GM19328 (cell line): ENCODE data around the gene TBX15.

ENCODE experiments used
- ATAC-seq: cut with Tn5 transposase; IDR thresholded peaks from one replicate; pipeline ENCODE4 v1.9.1; 2021; ENCODE audit warnings: mild to moderate bottlenecking, moderate library complexity; ENCODE audit not compliant: unreplicated experiment

Gene TBX15

DNA sequence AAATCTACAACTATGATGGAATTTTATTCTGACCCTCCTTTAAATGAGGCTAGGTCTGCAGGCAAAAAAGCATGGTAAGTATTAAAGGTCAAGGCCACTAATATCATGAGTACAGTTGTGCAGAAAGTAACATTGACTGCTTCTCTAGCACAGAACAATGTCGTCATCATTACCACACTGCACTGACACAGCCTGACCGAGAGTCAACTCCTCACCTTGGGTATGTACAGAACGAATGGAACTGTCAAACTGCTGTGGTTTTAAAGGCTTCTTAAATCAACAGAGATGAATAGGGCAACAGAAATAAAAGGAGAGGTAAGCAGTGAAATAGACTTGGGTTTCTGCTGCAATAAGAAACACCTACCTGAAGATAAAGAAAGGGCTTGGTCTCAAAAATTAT, 88.8 kb downstream of the TBX15 start:
- ATAC-seq = no peak

DNA sequence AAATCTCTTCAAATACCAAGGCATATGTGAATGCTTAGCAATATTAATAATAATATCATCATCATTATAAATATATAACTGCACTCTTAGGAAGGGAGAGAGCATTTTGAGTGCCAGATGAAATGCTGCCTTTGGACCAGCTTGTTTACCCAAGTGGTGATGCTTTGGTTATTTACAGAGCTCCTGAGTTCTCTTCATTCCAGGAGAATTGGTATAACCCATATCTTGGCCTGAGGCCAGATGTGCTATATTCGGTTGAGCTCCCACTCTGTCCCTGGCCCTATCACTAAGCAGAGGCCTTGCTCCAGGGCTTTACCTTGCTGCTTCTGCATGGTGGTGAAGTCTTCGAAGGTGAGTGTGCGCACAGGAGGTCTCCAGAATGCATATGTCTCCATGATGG, 89.4 kb downstream of the TBX15 start:
- no peak for ATAC-seq

DNA sequence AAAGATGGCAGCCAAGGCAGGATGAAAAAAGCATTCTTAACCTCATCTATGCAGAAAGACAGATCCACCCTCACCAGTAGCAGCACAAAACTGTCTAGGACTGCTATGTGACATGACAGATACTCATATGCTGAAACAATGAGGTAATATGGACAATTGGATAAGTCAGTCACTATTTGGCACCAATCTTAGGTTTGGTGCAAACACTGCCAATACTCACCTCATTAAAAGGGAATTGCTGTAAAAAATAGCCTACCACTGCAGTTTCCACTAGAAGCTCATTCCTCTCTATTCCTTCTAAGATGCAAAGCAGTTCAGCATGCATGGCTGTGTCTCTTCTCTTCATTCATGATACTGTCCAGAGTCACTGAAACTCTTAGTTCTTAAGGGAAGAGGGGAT, 91.7 kb downstream of the TBX15 start:
- ATAC-seq = no peak

DNA sequence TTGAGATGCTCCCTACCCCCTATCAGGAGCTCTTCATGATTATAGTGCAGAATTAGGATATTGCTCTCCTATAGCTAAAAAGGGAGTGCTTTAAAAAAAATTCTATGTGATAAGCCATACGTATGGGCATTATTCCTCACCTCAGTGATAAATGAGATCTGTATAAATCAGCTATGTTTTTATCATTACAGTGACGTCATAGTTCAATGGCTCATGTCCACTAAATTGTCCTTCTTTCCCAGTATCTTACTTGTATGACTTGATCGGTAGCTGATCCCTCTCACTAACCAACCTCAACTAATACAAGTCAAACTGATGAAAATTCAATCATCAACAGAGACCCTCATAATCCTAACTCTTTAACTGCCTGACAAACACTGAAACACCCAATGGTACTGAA, 93.3 kb downstream of the TBX15 start:
- no peak for ATAC-seq

DNA sequence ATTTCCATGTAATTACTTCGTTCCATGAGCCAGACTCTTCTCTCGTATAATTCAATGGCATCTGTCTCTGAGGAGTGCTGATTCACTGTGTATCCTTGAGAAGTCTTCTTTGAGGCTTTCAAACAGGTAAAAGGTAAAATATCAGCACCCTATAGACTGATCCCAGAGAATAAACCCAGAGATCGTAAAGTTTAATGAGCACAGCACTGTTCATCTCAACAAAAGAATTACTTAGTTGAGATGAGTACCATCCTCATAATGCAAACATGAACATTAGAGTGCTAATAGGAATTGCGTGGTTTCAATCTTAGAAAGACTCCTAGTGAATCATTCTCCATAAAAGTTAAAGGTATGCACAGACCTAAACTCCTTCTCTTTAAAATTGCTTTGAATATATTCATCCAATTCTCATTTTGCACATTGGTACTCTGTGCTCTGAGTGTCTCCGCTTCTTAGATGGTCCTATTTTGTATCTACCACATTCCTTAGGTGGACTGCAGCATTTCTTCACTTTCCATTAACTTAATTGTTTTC, 97.2 kb downstream of the TBX15 start:
- ATAC-seq = no peak

DNA sequence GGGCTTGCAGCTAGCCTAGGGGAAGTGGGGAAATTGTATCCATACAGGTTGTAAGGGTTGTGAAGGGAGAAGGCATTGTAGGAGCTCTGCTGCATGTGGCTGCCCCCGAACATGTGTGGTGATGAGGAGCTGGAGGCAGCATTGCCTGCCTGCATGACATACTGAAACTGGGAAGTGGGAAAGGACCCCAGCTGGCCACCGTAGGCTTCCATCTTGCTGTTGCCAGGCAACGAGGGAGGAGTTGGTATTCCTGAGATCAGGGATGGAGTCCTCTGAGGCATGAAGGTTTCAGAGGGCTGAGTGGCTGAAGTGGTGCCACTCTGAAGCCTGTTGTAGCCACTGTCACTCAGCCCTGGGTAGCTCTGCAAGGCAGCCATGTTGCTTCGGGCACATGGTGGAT, 103.2 kb downstream of the TBX15 start:
- no peak for ATAC-seq

DNA sequence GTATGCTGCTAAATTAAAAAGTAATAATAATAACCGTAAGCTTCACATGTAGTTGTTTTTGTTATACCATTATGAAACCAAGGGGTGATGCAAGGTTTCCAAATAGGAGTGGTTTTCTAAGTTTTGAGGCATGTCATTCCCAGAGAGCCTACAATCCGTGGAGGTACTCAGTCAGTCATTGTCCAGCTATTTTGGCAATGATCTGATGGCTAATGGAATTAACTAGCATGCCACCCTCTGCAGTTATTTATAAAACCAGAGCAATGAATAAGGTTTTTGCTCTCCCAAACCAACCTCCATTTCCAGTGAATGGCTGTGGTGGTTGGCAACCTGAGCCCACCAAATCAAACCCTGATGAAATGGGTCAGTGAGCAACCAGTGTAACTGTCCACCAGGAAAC, 106.4 kb downstream of the TBX15 start:
- no peak for ATAC-seq

DNA sequence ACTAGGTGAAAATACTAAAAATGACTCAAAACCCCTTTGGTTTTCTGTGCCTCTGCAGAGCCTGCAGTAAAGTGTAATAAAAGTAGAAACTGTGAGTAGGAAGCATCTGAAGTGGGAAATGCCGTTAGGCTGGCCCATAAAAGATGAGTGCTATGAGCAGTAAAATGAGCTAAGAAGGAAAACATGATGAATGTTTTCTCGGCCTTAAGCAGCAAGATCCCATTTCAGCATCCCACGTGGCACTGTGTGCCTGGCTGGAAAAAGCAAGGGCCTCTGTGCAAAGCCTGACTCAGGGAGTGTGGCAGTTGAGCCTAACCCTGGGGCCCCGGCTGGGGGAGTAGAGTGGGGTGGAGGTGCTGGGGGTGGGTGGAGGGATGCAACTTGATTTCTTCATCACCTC, 109.5 kb downstream of the TBX15 start:
- no peak for ATAC-seq

DNA sequence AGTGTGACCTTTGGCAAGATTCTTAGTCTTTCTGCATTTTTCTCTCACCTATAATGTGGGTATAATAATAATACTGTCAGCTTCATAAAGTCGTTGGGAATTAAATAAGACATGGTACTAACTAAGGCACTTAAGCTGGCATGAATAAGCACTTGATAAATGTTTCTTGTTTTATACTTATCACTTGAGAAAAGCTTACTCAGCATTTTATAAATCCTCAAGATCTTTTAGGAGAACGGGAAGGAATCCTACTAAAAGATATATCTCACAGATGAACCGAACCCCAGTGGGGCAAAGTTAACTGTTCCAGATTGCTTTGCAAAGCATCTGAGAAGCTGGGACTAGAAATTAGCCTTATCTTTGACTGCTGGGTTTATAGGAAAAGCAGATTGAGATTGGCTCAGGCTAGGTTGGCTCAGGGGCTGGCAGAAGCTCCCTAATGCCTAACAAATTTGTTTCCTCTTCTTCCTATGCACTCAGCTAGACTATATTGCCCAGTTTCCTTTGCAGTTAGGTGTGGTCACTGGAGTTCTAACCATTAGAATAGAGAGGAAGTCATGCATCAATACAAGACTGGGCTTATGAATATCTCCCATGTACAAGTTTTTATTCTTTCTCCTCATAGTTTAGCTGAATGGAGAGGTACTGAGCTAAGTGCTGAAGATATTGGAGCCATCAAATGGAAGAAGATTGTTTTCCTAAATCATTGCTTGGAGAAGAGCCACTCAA, 110.3 kb downstream of the TBX15 start:
- ATAC-seq = no peak

DNA sequence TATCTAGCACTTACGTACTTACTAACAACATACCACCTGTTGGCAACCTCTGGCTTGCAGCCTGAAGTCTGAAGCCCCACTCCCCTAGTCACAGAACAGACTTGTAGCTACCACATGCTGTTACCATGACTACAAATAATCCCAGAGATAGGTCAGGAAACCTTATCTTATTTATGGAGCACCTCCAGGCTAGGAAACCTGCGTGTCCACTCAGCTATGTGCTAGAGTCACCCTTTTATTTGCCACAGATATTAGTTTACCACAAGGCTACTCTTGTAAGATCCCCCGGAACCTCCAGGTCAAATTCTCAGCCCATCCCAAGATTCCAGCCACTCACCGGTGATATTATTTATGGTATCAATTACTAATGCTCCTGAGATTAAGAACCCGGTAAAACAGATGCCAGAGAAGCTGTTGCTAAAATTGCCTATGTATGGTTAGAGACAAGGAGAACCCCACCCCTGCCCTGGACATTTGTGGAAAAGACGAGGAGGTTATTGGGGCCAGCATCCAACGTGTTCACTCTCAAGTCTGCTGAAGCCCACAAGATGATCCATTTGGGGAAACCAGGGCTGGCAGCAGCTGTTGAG, 116.5 kb downstream of the TBX15 start:
- no peak for ATAC-seq

DNA sequence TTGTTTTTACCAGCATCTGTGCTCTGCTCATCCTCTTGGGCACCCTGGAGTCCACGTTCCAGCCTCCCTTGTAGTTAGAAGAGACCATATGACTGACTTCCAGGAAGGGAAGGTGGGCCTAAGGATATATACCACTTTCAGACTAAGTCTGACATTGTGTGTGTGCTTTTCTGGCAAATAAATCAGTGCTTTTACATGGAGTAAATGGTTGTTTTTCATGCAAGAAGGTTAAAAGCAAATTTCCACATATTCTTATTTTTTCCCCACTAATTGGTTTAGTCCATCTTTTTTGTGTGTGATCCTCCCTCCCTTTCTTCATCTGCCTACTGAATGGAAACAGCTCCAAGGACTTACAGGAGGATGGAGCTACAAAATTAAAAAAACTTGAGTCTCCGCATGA, 119.8 kb downstream of the TBX15 start:
- ATAC-seq = no peak

DNA sequence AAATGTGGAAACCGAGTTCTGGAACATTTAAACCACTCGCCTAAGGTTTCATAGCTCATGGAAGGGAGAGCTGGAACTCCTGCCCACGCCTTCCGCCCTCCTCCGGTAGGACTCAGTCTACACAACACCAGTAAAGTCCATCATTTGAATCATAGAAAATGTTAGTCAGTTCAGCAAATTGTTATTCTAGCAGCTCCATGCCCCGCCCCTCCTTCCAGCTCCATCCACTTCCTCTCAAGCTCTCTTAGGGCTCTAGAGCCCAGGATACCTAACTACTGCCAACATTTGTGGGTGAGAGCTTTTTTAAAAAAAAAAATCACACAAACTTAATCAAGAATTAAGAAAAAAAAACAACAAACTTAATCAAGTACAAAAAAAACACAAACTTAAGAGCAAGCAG, 121.8 kb downstream of the TBX15 start:
- no peak for ATAC-seq

DNA sequence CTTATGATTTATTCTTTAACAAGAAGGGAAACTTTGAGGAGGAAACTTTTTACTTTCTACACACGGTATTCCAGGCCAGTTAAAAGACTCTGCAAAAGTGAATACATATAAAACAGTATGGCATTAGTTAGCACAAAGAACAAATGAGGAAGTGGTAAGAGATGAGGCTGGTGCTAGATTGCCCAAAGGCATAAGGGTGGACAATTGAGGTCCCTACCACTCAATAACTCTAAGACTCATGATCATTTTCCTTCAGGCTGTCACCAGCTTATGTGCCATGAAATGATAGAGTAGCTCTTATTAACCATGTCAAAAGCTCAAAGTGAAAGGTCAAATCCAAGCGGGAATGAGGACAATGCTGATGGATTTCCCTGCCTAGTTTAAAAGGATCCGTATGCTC, 124.5 kb downstream of the TBX15 start:
- ATAC-seq = no peak

DNA sequence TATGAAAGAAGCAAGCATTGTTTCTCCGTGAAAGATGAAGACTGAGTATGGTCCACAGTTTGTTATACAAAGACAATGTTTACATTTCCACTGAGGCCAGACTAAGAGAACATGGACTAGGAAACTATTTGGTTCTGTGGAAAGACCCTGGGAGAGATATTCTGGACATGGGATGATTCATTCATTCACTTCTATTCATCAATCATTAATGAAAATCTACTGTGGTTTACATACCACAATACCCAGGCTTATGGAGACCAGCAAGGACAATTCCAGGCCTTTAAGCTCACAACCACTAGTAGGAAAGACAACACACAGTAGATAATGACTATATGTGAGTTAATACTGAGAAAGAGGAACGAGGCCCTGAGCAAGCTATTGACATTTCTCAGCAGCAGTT, 125.4 kb downstream of the TBX15 start:
- no peak for ATAC-seq

DNA sequence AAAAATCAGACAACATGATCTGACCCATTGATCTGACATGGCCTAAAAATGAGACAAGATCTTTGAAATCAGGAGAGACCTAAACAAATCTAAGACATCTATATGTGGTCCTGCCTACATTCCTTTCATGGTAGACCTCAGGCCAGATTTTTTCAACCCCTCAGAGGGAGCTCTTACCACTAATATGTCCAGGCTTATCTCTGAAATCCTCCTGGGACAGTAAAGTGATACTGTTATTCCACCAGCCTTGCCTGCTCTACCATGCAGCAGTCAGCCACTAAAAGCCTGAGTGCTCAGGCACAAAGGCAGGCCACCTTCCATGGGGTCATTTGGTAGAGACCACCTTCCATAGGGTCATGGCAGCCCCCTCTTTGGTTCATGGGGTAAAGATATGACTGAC, 126.9 kb downstream of the TBX15 start:
- no peak for ATAC-seq

DNA sequence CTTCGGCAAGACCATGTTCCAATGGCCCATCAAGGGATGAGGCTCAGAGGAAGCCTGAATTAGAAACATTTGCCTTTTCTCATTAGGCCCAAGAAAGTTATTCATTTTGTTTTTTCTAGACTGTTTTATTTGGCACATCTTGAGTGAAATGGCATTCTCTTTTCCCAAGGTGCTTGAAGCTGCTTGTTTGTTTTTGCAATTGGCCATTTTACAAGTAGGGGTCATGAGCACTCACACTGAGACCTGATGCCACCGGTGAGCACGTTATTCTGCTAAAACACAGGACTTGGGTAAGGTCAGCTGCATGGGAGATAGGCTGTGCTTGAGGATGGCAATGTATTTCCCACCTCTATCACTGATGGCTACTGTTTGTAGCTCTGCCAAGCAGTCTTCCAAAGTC, 128.1 kb downstream of the TBX15 start:
- ATAC-seq = no peak

DNA sequence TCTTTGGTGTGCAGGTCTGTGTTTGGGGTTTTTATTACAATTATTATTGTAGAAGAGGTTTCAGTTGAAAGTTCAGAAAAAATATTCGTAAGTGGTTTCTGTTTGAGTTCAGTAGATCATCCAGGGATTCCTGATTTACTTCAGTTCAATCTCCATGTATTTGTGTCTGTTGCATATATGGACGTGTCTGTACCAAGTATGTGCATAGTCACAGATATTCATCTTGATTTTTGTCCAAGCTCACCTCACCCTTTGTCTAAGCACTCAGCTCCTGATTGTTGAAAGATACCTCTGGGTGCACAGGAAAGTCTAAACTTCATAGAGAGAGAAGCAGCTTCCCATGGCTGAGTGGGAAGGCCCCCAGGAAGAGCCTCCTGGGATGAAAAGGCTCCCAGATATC, 141.7 kb downstream of the TBX15 start:
- ATAC-seq = no peak

DNA sequence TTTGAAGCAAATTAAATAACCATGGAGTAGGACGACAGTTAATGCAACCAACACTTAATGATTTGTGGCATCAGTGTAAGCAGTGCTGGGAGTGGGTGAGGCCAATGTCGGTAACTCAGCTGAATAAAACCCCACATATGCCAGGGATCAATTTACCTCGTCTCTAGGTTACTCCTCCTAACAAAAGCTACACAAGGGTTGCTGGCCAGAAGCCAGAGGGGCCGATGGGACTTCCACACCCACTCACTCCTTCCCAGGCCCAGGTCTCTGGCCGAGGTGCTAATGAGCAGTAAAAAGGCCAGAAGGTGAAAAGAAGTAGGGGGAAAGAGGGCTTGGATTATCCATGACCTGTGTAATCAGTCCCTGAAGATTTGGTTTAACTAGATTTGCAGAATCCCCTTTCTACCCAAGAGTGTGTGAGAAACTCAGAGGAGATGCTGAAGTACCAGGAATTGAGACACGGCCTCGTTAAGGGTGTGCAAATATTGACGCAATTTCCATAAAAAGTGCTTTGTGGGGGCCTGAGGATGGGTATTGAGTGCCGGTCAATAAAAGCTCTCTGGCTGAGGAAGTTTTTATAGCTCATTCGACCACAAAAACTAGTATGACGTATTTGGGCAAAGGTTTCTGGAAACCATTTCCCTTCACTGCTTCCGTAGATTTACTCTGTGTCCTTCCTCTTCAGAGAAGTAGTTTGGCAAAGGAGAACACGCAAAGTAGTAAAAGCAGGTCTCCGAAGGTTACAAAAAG, 145.5 kb downstream of the TBX15 start:
- ATAC-seq = no peak

DNA sequence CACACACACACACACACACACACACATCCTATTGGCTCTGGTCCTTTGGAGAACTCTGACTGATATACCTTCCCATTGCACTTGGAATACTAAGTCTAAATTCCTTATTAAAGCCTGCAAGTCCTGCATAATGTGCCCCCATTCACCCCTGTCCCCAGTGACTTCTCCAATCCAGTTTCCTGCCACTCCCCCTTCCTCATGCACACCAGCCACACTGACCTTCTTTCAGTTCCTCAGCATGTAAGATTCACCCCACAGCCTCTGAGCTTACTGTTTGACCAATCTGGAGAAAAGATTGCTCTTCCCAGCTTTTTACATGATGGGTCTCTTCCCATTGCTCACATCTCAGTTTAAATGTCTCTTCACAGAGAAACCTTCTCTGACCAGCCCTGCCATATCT, 146.6 kb downstream of the TBX15 start:
- no peak for ATAC-seq
